HUDEP-2 (cell line): ENCODE results near the gene MYOZ3.

Experiments
- DNase-seq, 76 experiments: peaks; one replicate each; lab custom pipeline; 2025; ENCODE audit not compliant: unreplicated experiment in 76 of 76; lab: John Stamatoyannopoulos, UW

The MYOZ3 gene, protein sequence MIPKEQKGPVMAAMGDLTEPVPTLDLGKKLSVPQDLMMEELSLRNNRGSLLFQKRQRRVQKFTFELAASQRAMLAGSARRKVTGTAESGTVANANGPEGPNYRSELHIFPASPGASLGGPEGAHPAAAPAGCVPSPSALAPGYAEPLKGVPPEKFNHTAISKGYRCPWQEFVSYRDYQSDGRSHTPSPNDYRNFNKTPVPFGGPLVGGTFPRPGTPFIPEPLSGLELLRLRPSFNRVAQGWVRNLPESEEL

DNA sequence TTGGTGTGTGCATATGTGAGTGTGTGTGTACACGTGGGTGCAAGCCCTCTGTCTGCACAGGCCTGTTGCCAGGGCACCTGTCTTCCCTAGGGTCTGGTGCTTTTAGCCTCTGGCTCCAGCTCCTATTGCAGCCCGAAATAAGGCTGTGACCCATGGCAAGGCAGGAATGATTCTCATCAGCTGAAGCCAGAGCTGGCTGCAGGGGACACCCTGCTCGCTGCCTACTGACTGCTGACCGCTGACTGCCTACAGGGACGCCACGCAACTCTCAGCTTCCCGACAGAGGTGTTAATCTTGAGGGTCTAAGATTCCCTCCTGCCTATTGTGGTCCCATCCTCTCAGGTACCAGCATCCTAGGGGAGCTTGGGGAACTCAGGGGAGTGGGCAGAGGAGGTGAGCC, at the start of gene MYOZ3:
MYOZ3 (plus strand) TSS at position 166 of the 400 bp plus-strand sequence. CDS start 1,691 bp downstream, outside the sequence.
- DNase-seq = no peak

DNA sequence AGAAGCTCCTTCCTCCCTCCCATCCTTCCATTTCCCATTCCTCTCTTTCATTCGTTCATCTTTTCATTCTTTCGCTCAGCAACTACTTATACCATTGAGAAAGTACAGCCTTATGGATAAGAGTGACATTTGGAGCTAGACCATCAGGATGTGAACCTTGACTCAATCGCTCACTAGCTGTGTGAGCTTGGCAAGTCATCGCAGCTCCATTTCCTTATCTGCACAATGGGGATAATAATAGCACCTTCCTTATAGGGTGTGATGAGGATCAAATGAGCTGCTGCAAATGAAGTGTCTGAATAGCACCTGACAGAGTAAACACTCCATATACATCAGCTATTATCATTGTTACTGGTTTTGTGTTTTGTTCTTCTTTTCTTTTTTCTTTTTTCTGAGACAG, 48.6 kb upstream of the MYOZ3 start:
- DNase-seq = no peak

DNA sequence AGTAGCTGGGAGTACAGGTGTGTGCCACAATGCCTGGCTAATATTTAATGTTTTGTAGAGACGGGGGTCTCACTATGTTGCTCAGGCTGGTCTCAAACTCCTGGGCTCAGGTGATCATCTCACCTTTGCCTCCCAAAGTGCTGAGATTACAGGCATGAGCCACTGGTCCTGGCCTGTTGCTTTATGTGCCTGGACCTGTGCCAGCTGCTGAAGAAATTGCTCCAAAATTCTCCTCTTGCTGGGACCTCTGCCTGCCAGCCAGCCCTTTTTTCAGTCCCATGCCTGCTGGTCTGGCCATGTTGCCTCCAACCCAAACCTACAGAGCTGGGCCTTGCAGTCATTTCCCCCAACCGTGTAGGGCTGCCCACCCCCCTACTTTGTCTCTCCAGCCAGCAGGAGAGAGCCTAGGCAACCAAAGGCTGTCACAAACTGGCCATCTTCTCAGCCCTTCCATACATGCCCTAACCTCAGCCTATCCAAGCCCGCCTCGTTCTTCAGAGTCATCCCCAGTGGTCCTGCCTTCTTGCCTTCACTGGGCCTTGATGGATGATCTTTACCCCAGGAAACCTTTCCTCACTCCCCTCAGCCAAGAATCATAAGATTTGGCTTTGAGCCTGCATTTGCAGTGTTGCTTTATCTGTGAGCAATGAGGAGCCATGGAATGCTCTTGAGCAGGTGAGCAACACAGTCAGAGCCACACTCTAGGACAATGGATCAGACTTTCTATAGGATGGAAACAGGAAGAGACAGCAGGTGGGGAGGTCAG, 48.0 kb upstream of the MYOZ3 start:
- DNase-seq = no peak

DNA sequence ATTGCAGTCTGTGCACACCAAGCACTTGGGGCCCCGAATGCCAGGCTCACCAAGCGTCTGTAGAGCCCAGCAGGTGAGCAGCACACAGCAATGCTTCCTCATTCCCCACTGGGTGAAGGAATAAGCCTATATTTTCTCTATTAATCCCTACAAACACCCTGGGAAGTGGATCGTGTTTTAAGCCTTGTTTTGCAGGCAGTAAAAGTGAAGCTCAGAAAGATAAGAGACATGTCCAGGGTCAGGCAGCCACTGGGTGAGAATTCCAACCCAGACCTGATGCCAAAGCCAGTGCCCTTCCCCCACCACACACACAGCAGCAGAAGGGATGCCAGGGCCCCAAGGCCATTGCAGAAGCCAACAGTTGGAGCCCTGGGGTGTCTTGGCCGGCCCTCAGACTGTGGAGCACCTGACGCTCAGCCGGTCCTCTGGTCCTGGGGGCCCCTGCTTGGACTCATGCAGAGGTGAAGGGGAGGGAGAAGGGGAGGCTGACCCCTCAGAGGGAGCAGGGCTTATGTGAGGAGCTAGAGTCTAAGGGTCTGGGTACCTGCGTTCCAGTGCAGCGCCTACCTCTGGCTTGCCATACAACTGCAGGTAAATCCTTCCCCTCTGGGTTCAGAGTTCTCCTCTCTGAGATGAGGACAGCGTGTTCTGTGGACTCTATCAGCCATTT, 46.9 kb upstream of the MYOZ3 start:
- DNase-seq = no peak

DNA sequence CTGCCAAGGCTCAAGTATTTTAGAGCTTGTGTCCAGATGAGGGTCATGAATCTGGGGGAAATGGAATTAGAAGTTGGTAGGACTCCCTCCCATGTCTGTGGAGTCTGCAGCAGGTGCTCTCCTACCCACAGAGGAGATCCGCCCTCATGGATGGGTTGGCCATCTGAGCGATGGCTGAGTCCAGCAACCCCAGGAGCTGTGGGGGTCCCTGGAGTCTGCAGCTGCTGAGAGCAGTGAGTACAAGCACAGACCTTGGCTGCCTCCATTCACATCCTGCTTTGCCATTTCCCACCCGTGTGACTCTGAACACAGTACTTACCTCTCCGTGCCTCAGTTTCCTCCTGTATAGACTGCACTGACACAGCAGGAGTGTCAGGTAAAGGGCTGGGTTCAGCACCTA, 46.4 kb upstream of the MYOZ3 start:
- no peak for DNase-seq

DNA sequence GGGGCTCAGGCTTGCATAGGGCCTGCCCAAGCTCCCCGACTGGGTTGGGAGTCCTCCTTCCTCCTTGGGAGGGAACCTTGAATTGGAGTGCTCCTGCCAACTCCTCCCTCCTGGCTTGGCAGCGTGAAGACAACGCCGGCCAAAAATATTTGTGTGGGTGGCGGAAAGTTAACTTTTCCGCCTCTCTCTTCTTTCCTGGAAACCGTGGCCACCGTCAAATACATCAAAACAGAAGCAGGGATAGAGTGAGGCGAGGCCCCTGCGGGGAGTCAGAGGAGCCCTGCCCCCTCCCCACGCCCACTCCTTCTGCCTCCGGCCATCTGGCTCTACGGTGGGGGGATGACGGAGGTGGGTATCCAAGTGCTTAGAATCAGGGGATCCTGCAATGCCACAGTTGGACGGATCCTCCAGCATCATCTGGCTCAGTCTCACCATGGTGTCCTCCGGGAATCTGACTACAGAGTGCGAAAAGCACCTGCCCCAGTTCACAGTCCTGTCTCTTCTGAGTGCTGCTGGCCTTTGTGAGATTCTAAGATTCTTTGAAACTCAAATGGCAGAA, 45.8 kb upstream of the MYOZ3 start:
- peak in 6 of 76 experiments; percentile 9 to 56 (median 22) for DNase-seq

DNA sequence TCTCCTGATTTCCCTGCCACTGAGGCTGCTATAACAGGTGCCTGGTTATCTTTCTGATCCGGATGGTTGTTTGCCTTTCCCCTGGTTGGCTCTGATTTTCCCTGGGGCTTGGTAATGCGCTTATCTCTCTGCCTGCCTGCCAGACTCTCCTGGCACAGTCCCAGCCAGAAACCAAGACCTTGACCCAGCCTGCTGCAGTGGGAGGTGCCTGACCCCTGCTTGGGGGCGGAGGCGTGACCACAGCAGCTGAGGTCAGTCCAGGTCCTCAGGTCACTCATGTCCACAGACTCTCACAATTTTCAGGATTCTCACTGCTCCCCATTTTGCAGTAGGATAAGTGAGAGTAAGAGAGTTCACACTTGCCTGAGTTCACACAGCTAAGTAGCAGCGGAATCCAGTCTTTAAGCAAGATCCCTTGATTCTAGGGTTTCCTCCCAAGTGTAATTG, 45.0 kb upstream of the MYOZ3 start:
- peak in 72 of 76 experiments; percentile 8 to 87 (median 46) for DNase-seq

DNA sequence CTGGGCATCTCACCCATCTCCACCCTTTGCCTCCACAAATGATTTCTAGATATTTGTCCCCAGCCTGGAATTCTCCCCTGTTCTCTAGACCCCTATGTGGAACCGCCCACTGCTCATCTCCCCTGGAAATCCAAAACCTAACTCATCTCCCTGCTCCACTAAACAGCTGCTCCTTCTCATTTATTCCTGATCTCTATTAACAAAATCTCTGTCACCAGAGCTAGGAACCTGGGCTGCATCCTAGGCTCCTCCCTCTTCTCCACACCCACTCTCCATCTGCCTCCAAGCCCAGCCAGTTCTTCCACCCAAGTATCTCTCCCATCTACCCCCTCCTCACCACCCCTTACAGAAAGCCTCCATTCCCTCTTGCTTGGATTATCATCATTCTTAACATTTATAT, 44.5 kb upstream of the MYOZ3 start:
- no peak for DNase-seq

DNA sequence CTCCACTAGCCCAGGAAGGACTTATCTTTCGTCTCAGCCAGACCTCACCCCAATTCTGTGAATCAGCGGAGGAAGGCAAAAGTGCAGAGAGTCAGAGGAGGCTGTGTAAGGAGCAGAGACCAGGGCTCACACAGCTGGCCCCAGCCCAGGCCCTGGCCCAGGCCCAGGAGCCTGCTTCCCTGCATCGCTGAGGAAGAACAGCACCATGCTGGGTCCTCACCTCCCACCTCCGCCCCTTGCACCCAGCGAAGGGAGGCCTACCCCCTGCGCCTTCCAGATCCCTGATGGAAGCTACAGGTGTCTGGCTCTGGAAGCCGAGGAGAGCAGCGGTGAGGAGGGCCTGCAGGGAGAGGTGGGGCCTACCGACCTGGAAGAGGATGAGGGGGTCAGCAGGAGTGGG, 42.9 kb upstream of the MYOZ3 start:
- DNase-seq = no peak

DNA sequence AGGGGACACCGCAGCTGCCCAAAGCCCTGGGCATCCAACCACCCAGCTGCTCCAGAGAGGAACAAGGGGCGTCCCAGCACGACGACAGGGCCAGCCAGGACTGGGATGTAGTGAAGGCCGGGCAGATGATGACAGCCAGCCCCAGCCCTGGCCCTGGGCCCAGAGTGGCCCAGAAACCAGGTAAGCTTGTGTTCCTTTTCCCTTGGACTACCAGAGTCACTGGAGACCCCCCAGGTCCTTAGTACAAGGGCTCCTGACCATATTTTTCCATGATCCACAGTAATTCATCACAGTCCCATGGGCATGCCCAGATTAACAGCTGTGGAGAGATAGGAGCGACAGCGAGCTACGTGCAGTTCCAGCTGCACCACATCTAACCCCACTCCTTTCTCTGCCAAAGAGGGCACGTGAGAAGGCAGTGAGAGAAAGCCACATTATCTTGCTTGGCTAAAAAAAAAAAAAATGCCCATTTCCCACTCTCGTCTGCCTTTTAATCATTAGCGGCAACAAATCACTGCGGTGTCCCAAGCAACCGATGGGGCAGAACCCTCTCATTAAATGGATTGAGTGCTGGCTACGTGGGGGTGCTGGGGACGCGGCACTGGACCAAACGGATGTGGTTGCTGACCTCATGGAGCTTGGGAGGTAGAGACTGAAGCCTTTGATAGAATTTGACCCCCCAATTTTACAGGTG, 42.3 kb upstream of the MYOZ3 start:
- no peak for DNase-seq

DNA sequence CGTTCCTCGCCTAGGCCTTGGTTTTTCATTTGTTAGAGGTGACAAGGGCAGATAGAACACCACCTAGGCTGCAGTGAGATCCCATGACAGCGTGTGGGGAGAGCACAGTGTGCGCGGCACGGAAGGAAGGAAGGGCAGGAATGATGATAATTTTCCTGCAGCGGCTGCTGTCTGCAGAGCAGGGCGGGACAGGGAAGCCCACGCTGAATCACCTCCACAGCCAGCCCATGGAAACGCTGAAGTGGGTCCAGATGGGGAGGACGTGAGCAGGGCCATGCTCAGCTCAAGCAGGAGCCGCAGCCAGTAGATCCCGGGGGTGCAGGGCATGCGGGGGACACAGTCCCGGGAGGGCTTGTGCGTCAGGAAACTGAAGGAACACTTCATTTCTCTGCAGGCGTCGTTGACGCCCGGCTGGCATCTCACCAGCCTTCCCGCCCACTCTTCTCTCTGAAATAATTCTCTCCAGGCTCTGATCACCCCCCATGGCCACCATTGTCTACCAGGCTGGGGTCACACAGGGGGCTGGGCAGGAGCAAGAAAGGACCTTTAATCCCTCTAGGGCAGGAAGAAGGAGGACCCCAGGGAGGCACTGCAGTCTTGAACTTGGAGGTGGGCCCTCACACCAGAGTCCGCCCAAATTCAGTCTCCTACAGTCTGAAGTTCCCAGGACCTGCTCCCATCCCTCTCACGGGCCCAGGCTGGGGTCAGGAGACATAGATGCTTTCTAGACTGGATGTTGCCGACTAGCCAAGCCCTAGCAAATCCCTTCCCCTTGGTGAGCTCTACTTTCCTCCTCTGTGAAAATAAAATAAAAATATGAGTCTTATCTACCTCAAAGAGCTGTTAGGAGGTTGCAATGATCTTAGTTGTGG, 41.5 kb upstream of the MYOZ3 start:
- no peak for DNase-seq

DNA sequence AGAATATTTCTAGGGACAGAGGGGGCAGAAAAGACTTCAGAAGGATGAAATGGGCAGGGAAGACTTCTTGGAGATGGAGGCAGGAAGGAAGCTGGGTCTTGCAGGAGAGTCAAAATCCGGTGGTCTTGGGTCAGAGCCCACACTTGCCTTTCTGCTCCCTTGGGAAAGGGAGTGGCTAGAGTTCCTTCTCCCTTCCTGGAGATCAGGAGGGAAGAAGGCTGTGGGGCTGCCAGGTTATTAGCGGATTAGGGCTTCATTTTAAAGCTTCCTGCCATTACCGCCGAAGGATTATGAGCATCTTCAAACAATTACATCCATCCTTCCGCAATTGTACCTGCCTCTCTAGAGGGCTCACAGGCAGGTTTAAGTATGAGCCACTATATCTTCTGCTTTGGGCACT, 39.8 kb upstream of the MYOZ3 start:
- no peak for DNase-seq

DNA sequence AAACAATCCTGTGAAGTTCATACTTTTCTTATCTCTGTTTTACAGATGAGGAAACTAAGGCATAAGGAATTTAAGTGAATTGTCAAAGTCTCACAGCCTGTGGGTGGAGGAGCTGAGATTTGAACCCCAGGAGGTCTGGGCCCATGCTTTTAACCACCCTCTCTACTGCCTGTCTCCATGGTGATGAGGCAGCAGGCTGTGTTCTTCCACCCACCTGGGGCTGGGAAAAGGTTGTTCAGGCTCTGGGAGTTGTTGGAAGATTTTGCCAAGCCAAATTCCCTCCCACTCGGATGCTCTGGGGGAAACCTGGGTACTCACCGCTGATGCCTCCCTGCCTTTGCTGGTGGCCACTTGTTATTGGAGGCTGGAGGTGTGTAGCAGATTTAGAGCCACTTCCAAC, 38.9 kb upstream of the MYOZ3 start:
- DNase-seq = no peak

DNA sequence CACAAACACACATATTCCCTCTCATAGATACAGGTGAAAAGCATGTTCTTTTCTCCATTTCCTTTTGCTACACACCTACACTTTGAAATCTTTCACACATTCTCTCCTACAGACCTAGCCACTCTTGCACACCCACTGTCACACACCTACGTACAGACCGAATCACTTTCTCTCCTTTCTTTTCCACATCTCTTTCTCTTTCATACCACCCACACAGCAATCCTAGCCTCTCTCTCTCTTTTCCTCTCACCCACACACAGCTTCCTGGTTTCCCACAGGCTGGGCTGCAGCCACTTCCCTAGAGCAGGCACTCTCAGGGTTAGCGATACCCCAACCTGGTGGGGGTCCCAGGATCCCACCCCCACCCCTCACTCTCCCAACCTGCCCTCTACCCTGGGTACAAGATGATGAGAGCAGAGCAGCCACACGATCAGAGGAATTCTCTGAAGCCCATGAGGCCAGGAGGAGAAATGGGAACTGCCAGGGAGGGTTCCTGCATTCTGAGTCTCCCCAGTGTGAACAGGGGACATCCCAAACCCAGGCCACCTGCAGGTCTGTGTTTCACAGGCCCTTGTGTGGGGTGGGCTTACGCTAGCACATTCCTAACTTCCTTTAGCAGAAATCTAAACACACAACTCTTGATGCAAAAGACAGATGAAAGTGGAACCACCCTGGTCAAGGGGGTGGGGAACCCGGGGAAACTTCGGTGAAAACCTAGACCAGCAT, 37.7 kb upstream of the MYOZ3 start:
- DNase-seq = no peak

DNA sequence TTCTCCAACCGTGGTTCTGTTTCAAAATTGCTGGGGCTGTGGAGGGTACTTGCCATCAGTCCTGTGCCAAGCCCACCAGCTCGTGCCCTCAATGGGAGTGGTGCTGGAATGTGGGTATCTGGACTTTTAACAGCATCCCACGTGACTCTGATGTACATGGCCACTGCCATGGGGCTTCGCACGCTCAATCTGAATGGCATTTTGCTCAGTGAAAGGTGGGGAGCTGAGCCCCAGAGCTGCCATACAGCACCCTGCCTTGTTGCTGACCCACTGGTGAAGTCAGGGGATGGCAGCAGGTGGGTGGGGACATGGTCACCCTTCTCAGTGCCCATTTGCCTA, 37.2 kb upstream of the MYOZ3 start:
- no peak for DNase-seq

DNA sequence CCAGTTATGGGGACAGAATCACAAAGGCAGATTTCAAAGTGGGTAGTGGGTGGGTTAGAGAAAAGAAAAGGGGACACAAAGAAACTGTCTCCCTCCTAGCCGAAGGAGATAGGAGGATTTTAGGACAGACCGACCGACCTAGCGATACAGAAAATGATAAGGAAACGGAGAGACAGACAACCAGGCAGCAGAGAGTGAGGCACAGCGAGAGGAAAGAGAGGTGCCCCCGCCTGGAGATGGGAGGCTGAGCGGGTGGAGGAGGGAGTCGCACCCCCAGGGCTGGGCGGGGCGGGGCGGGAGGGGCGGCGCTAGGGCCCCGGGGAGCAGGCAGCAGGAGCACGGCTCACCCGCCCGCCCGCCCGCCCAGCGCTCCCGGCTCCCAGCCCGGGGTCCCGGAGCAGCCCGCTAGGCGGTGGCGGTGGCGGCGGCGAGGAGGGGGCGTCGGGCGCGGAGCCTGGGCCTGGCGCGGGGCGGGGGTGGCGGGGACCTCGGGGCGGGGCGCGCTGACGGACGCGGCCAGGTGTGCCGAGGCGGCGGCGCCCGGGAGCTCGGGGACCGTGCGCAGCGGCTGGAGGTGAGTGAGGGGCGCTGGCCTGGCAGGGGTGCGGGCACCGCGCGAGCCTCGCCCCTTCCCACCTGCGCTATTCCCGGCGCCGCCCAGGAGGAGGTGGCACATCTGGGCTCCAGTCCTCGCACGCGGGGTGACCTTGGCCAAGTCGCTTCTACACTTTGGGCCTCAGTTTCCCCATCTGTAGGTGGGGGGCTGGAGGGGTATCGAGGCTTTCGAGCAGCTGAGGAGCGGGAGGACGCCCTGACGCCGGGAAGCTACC, 36.5 kb upstream of the MYOZ3 start:
- DNase-seq = peak in 2 of 76 experiments; percentile 5 to 11

DNA sequence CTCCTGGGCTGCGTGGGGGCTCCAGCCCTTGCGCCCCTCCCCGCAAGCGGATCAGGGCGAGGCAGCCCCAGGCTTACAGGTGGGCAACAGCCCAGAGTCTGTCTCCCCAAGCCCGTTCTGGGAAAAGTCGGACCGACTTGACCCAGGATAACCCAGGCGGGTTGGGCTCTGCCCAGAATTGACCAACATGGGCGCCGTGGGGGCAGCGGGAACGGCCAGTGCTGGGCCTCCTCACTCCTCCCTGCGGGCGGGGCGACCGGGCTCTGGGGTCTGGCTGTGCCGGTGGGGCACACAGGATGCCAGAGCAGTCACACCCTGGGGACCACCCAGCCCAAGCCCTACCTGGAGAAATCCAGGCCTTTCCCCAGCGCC, 35.9 kb upstream of the MYOZ3 start:
- DNase-seq = no peak
